GM21447 (cell line): ENCODE measurements around the gene VASP.
A peak's percentile ranks its signal among the peaks of the same experiment; 100 is the strongest.

Source experiments
- ATAC-seq: cut with Tn5 transposase; IDR thresholded peaks from one replicate; pipeline ENCODE4 v1.9.1; 2021; ENCODE audit not compliant: unreplicated experiment

The VASP gene

GRCh38 chr19:45514376-45515051, 7.2 kb downstream of the VASP start:
- ATAC-seq: peak; percentile 10

- peak; percentile 37 for ATAC-seq
Observed at GRCh38 chr19:45515081-45515624, 7.9 kb downstream of the VASP start.

GRCh38 chr19:45515807-45516401, 8.6 kb downstream of the VASP start:
- no peak for ATAC-seq

- no peak for ATAC-seq
Observed at GRCh38 chr19:45517238-45517637, 10.0 kb downstream of the VASP start.

- ATAC-seq: no peak
Observed at GRCh38 chr19:45517641-45518468, 10.6 kb downstream of the VASP start.

GRCh38 chr19:45518469-45518826, 11.2 kb downstream of the VASP start:
- ATAC-seq: no peak

- no peak for ATAC-seq
Observed at GRCh38 chr19:45522010-45522941, 15.0 kb downstream of the VASP start.

- ATAC-seq: peak; percentile 82
Observed at GRCh38 chr19:45523642-45524256, 16.5 kb downstream of the VASP start.

- no peak for ATAC-seq
Observed at GRCh38 chr19:45524575-45525129, 17.4 kb downstream of the VASP start.

GRCh38 chr19:45526143-45526542, 18.9 kb downstream of the VASP start:
- no peak for ATAC-seq

- no peak for ATAC-seq
Observed at GRCh38 chr19:45526971-45527370, 19.7 kb downstream of the VASP start.

- ATAC-seq: no peak
Observed at GRCh38 chr19:45527731-45528130, 20.5 kb downstream of the VASP start.

- no peak for ATAC-seq
Observed at GRCh38 chr19:45528149-45528743, 21.0 kb downstream of the VASP start.

GRCh38 chr19:45528744-45529419, 21.6 kb downstream of the VASP start:
- ATAC-seq: no peak

GRCh38 chr19:45529420-45529785, 22.1 kb downstream of the VASP start:
- no peak for ATAC-seq

GRCh38 chr19:45531349-45531748, 24.1 kb downstream of the VASP start:
- ATAC-seq: no peak

- no peak for ATAC-seq
Observed at GRCh38 chr19:45539459-45539858, 32.2 kb downstream of the VASP start.

- ATAC-seq: no peak
Observed at GRCh38 chr19:45542234-45542668, 35.0 kb downstream of the VASP start.

GRCh38 chr19:45547211-45547770, 40.0 kb downstream of the VASP start:
- no peak for ATAC-seq
